ENCODE measurements around the gene UBA1.
"Not testable (repeated sequence)": the region's sequence is repeated elsewhere in the genome, so short reads cannot be mapped to it uniquely, and the experiment has no call there.

UBA1 gene

DNA sequence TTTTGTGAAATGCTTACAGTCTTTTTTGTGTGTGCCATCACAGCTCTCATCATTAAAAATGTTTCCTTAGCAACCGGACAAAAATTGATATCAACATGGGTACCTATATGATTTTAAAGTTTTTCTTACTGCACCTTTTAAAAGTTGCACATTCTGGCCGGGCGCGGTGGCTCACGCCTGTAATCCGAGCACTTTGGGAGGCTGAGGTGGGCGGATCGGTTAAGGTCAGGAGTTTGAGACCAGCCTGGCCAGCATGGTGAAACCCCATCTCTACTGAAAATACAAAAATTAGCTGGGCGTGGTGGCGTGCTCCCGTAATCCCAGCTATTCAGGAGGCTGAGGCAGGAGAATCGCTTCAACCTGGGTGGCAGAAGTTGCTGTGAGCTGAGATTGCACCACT lies 64.0 kb downstream of the UBA1 start:
- not testable (repeated sequence) for H3K4me1 ChIP-seq (ENCODE audit: control insufficient read depth, insufficient read depth, low read length)

More for the DNA sequence above, 64.0 kb downstream of the UBA1 start:
- DNase-seq (ENCODE audit: low read depth, low spot score); H3K27me3 ChIP-seq (ENCODE audit: control insufficient read depth, insufficient read depth, low read length); H3K36me3 ChIP-seq (ENCODE audit: control insufficient read depth, insufficient read depth, low read length); H3K27ac ChIP-seq (ENCODE audit: low read length); H3K9me3 ChIP-seq (ENCODE audit: control insufficient read depth, insufficient read depth, low read length); H3K4me3 ChIP-seq (ENCODE audit: low read length): not testable (repeated sequence)
- WGBS (ENCODE audit: insufficient coverage, insufficient read length) = no CpG with 5 or more reads among the region's 12 CpGs
